ENCODE results near the gene RPS6KB1. TPM values are rescaled to one million over a fixed set of nuclear protein-coding genes. Genes with fewer than 3 reads are reported as not detected.

Gene RPS6KB1
- total and polyA plus RNA-seq, 10 of the 15 experiments (the other 5 are each of a cell fraction or from before 2014, with no cell fraction given) = 6.6 to 33.2 (median 26.0) TPM

DNA sequence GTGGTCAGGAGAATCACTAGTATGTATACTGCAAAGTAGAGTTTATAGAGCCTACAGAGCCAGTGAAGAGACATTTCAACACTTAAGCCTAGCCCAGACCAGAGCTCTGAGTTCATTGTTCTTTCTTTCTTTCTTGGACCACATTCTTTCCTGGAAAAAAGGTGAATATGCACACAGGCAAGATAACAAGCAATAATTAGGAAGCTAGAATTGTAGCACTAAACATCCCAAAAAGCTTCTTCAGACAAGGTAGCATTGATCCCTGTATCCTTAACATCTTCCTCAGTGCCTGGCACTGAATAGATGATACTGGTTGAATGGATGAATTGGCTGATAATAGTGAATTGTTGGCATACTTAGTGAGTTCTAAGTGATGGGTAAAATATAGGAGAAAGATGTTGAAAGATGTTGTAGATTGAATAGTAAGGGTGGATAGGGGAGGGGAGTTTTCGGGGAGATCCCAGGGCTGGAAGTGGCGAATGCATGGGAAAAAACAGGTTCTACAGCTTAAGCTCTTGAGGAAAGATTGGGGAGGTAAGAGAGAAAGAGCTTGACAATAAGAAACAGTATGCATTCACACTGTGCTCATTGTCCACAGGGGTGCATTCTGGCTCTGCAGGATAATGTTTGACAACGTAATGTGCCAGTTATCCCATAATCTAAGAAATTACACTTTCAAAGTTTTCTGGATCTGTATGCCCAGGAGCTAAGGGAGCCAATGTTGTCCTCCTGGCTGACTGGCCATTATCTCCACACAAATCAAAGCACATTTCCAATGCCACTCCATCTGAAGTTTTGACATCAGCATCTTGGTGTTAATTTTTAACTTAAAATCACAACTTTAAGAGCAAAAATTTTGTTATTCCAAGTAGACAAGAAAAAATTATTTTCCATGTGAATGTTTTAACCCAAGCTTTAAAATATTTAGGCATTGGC lies 35.8 kb upstream of the RPS6KB1 start:
- POLR2A ChIA-PET = interaction anchor here (0.7 to 1.6 kb wide), 5 partner anchors 8 to 183 kb away, joined by 3 to 9 read pairs (median 3); no protein-coding TSS in a partner anchor
- H3K4me2 ChIP-seq (ENCODE audit: control insufficient read depth, insufficient read depth) = no peak overlapping the region
- in situ Hi-C loops (cut with MboI) = no loop called here
- FAIRE-seq = no peak
- no peaks in the 10 kb centered on the region for H3K9me3 ChIP-seq (replicated peaks; ENCODE audit: control insufficient read depth, insufficient read depth, low read length)
- WGBS (ENCODE audit: insufficient coverage, insufficient replicate concordance, low lambda C conversion rate, missing lambda C conversion rate) = 87% methylated on average over 3 of the region's 3 CpGs
- H3K27me3 ChIP-seq (replicated peaks in 1 of 2; ENCODE audit: control insufficient read depth in 2 of 2, insufficient read depth in 2 of 2, low read length in 1 of 2) = no peaks in the 10 kb centered on the region
- RAD21 ChIA-PET (ENCODE audit: unreplicated experiment) = interaction anchor here (0.6 to 3.7 kb wide), 6 partner anchors 32 to 117 kb away, joined by 3 to 24 read pairs (median 3); no protein-coding TSS in a partner anchor
- 0 out of 2 replicates have a peak, but pooled peaks cover 2% of the 10 kb centered on the region for H3K4me1 ChIP-seq (ENCODE audit: control insufficient read depth, insufficient read depth, low read length)
- SMC1A ChIA-PET (ENCODE audit: uncharacterized antibody, unreplicated experiment) = interaction anchor here (0.7 to 1.9 kb wide), 9 partner anchors 17 to 235 kb away, joined by 3 to 10 read pairs (median 4); no protein-coding TSS in a partner anchor
- no peak for ATAC-seq
- no peaks in the 10 kb centered on the region for H3K36me3 ChIP-seq (ENCODE audit: control insufficient read depth in 2 of 2, insufficient read depth in 2 of 2, low read length in 1 of 2)
- CTCF ChIA-PET = interaction anchor here (0.8 to 3.1 kb wide), 7 partner anchors 14 to 179 kb away, joined by 3 to 11 read pairs (median 3); partner anchors contain the start of genes PTRH2 and VMP1
- H3K27ac ChIP-seq (ENCODE audit: control insufficient read depth, insufficient read depth) = no peak overlapping the region
- H3K9ac ChIP-seq (ENCODE audit: control insufficient read depth, insufficient read depth, low read length) = no peak overlapping the region
- H4K20me1 ChIP-seq (ENCODE audit: control insufficient read depth, insufficient read depth) = no peaks in the 10 kb centered on the region
- no TSS peak for BruUV-seq (replicated peaks)
- no peak overlapping the region for H3K4me3 ChIP-seq
- intact Hi-C loops (cut with micrococcal nuclease; ENCODE audit: unreplicated experiment) = no loop called here
- H2AFZ ChIP-seq (ENCODE audit: control insufficient read depth, low read depth, low read length) = no peak overlapping the region
- no peaks in the 10 kb centered on the region for H3K79me2 ChIP-seq (ENCODE audit: control insufficient read depth, insufficient read depth, low read length)
- no peak for TF ChIP-seq MTA2 (IDR thresholded peaks at IDR 0.05; ENCODE audit: low read depth)
- TF ChIP-seq, protein P1, sequence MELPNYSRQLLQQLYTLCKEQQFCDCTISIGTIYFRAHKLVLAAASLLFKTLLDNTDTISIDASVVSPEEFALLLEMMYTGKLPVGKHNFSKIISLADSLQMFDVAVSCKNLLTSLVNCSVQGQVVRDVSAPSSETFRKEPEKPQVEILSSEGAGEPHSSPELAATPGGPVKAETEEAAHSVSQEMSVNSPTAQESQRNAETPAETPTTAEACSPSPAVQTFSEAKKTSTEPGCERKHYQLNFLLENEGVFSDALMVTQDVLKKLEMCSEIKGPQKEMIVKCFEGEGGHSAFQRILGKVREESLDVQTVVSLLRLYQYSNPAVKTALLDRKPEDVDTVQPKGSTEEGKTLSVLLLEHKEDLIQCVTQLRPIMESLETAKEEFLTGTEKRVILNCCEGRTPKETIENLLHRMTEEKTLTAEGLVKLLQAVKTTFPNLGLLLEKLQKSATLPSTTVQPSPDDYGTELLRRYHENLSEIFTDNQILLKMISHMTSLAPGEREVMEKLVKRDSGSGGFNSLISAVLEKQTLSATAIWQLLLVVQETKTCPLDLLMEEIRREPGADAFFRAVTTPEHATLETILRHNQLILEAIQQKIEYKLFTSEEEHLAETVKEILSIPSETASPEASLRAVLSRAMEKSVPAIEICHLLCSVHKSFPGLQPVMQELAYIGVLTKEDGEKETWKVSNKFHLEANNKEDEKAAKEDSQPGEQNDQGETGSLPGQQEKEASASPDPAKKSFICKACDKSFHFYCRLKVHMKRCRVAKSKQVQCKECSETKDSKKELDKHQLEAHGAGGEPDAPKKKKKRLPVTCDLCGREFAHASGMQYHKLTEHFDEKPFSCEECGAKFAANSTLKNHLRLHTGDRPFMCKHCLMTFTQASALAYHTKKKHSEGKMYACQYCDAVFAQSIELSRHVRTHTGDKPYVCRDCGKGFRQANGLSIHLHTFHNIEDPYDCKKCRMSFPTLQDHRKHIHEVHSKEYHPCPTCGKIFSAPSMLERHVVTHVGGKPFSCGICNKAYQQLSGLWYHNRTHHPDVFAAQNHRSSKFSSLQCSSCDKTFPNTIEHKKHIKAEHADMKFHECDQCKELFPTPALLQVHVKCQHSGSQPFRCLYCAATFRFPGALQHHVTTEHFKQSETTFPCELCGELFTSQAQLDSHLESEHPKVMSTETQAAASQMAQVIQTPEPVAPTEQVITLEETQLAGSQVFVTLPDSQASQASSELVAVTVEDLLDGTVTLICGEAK (IDR thresholded peaks at IDR 0.05; ENCODE audit: borderline replicate concordance) = no peak
- peak; percentile 83; the same call in 1 of the 2 replicates for TF ChIP-seq NFXL1 (IDR thresholded peaks at IDR 0.05; ENCODE audit: borderline replicate concordance)
- TF ChIP-seq ETV6 (conservative IDR thresholded peaks at IDR 0.05 in 1 of 2, IDR thresholded peaks at IDR 0.05 in 1 of 2; ENCODE audit: borderline replicate concordance in 1 of 2, low read depth in 1 of 2) = peak in 1 of 2 experiments; percentile 54; a peak in 2 of 4 replicates
- no peak for TF ChIP-seq STAT3 (IDR thresholded peaks at IDR 0.05; ENCODE audit: low read depth, low read length)
- no peak for TF ChIP-seq FOXM1 (IDR thresholded peaks at IDR 0.05; ENCODE audit: low read depth, low read length)
- TF ChIP-seq POU2F2 (IDR thresholded peaks at IDR 0.05; ENCODE audit: borderline replicate concordance, low read depth, low read length) = no peak
- no peak for TF ChIP-seq SMAD1 (IDR thresholded peaks at IDR 0.05; ENCODE audit: low read depth, partially characterized antibody)
- TF ChIP-seq KDM1A (IDR thresholded peaks at IDR 0.05; ENCODE audit: borderline replicate concordance) = no peak
- DNase-seq (ENCODE audit: low read depth, low spot score) = no peak

All from GM12878 (cell line).